Measurements from ENCODE around the gene SPRYD4. TPM values are rescaled to one million over a fixed set of nuclear protein-coding genes. Genes with fewer than 3 reads are reported as not detected.
"Not testable (repeated sequence)": the region's sequence is repeated elsewhere in the genome, so short reads cannot be mapped to it uniquely, and the experiment has no call there.

The SPRYD4 gene
- polyA plus RNA-seq, 2 donors, result 2.2 to 2.9 TPM

GRCh38 chr12:56490360-56490759, 22.0 kb downstream of the SPRYD4 start:
- Histone ChIP-seq H3K36me3 (ENCODE audit: control insufficient read depth in 2 of 2, insufficient read depth in 2 of 2, low read length in 1 of 2) (no peaks in the 10 kb centered on the region), H3K27me3 (ENCODE audit: control insufficient read depth in 1 of 2, insufficient read depth in 2 of 2, low read length in 2 of 2) (no peaks in the 10 kb centered on the region), H3K9me3 (ENCODE audit: control insufficient read depth in 2 of 2, insufficient read depth in 1 of 2, low read depth in 1 of 2, low read length in 1 of 2) (no peaks in the 10 kb centered on the region), H3K27ac (ENCODE audit: low read depth in 2 of 2, low read length in 1 of 2) (no peak overlapping the region), H3K4me1 (ENCODE audit: control insufficient read depth in 2 of 2, insufficient read depth in 2 of 2, low read length in 1 of 2) (peaks cover 0 to 12% of the 10 kb centered on the region in 2 donors), H3K4me3 (ENCODE audit: low read depth in 1 of 2, low read length in 2 of 2) (no peak overlapping the region)

- H3K9me3 ChIP-seq (ENCODE audit: control insufficient read depth in 2 of 2, insufficient read depth in 1 of 2, low read depth in 1 of 2, low read length in 1 of 2); H3K4me1 ChIP-seq (ENCODE audit: control insufficient read depth in 2 of 2, insufficient read depth in 2 of 2, low read length in 1 of 2); H3K27ac ChIP-seq (ENCODE audit: low read depth in 2 of 2, low read length in 1 of 2); H3K4me3 ChIP-seq (ENCODE audit: low read depth in 1 of 2, low read length in 2 of 2); H3K36me3 ChIP-seq (ENCODE audit: control insufficient read depth in 2 of 2, insufficient read depth in 2 of 2, low read length in 1 of 2); H3K27me3 ChIP-seq (ENCODE audit: control insufficient read depth in 1 of 2, insufficient read depth in 2 of 2, low read length in 2 of 2): not testable (repeated sequence)
- WGBS, 2 donors, result 89 to 90% methylated on average over 20 to 31 of the region's 31 CpGs
Measured at GRCh38 chr12:56493409-56494105, 25.2 kb downstream of the SPRYD4 start.

- not testable (repeated sequence) for H3K4me1 ChIP-seq (ENCODE audit: control insufficient read depth in 2 of 2, insufficient read depth in 2 of 2, low read length in 1 of 2); H3K27ac ChIP-seq (ENCODE audit: low read depth in 2 of 2, low read length in 1 of 2); H3K36me3 ChIP-seq (ENCODE audit: control insufficient read depth in 2 of 2, insufficient read depth in 2 of 2, low read length in 1 of 2); H3K4me3 ChIP-seq (ENCODE audit: low read depth in 1 of 2, low read length in 2 of 2); H3K27me3 ChIP-seq (ENCODE audit: control insufficient read depth in 1 of 2, insufficient read depth in 2 of 2, low read length in 2 of 2); H3K9me3 ChIP-seq (ENCODE audit: control insufficient read depth in 2 of 2, insufficient read depth in 1 of 2, low read depth in 1 of 2, low read length in 1 of 2)
- WGBS, 2 donors, result 92 to 93% methylated on average over 9 to 15 of the region's 15 CpGs
Measured at GRCh38 chr12:56494106-56494415, 25.7 kb downstream of the SPRYD4 start.

GRCh38 chr12:56494481-56494880, 26.1 kb downstream of the SPRYD4 start:
- not testable (repeated sequence) for H3K27me3 ChIP-seq (ENCODE audit: control insufficient read depth in 1 of 2, insufficient read depth in 2 of 2, low read length in 2 of 2); H3K36me3 ChIP-seq (ENCODE audit: control insufficient read depth in 2 of 2, insufficient read depth in 2 of 2, low read length in 1 of 2); H3K9me3 ChIP-seq (ENCODE audit: control insufficient read depth in 2 of 2, insufficient read depth in 1 of 2, low read depth in 1 of 2, low read length in 1 of 2); H3K27ac ChIP-seq (ENCODE audit: low read depth in 2 of 2, low read length in 1 of 2); H3K4me1 ChIP-seq (ENCODE audit: control insufficient read depth in 2 of 2, insufficient read depth in 2 of 2, low read length in 1 of 2); H3K4me3 ChIP-seq (ENCODE audit: low read depth in 1 of 2, low read length in 2 of 2)
- WGBS, 2 donors, result 96% methylated on average over 27 of the region's 27 CpGs

GRCh38 chr12:56496704-56497103, 28.3 kb downstream of the SPRYD4 start:
- H3K36me3 ChIP-seq (ENCODE audit: control insufficient read depth in 2 of 2, insufficient read depth in 2 of 2, low read length in 1 of 2); H3K4me1 ChIP-seq (ENCODE audit: control insufficient read depth in 2 of 2, insufficient read depth in 2 of 2, low read length in 1 of 2); H3K27me3 ChIP-seq (ENCODE audit: control insufficient read depth in 1 of 2, insufficient read depth in 2 of 2, low read length in 2 of 2); H3K4me3 ChIP-seq (ENCODE audit: low read depth in 1 of 2, low read length in 2 of 2); H3K27ac ChIP-seq (ENCODE audit: low read depth in 2 of 2, low read length in 1 of 2); H3K9me3 ChIP-seq (ENCODE audit: control insufficient read depth in 2 of 2, insufficient read depth in 1 of 2, low read depth in 1 of 2, low read length in 1 of 2): not testable (repeated sequence)
- WGBS, 2 donors, result 13 to 16% methylated on average over 17 of the region's 17 CpGs

- H3K9me3 ChIP-seq (ENCODE audit: control insufficient read depth in 2 of 2, insufficient read depth in 1 of 2, low read depth in 1 of 2, low read length in 1 of 2); H3K27me3 ChIP-seq (ENCODE audit: control insufficient read depth in 1 of 2, insufficient read depth in 2 of 2, low read length in 2 of 2); H3K27ac ChIP-seq (ENCODE audit: low read depth in 2 of 2, low read length in 1 of 2); H3K36me3 ChIP-seq (ENCODE audit: control insufficient read depth in 2 of 2, insufficient read depth in 2 of 2, low read length in 1 of 2); H3K4me3 ChIP-seq (ENCODE audit: low read depth in 1 of 2, low read length in 2 of 2); H3K4me1 ChIP-seq (ENCODE audit: control insufficient read depth in 2 of 2, insufficient read depth in 2 of 2, low read length in 1 of 2): not testable (repeated sequence)
- WGBS, 2 donors, result 59 to 65% methylated on average over 14 of the region's 14 CpGs
Measured at GRCh38 chr12:56498126-56498902, 29.9 kb downstream of the SPRYD4 start.

GRCh38 chr12:56499452-56499851, 31.1 kb downstream of the SPRYD4 start:
- H3K4me3 ChIP-seq (ENCODE audit: low read depth in 1 of 2, low read length in 2 of 2); H3K9me3 ChIP-seq (ENCODE audit: control insufficient read depth in 2 of 2, insufficient read depth in 1 of 2, low read depth in 1 of 2, low read length in 1 of 2); H3K27ac ChIP-seq (ENCODE audit: low read depth in 2 of 2, low read length in 1 of 2); H3K36me3 ChIP-seq (ENCODE audit: control insufficient read depth in 2 of 2, insufficient read depth in 2 of 2, low read length in 1 of 2); H3K27me3 ChIP-seq (ENCODE audit: control insufficient read depth in 1 of 2, insufficient read depth in 2 of 2, low read length in 2 of 2); H3K4me1 ChIP-seq (ENCODE audit: control insufficient read depth in 2 of 2, insufficient read depth in 2 of 2, low read length in 1 of 2): not testable (repeated sequence)
- 86 to 88% methylated on average over 9 of the region's 9 CpGs for WGBS, 2 donors

GRCh38 chr12:56499879-56500278, 31.5 kb downstream of the SPRYD4 start:
- not testable (repeated sequence) for H3K4me1 ChIP-seq (ENCODE audit: control insufficient read depth in 2 of 2, insufficient read depth in 2 of 2, low read length in 1 of 2)

GRCh38 chr12:56510786-56511185, 42.4 kb downstream of the SPRYD4 start:
- WGBS, 2 donors, result 92% methylated on average over 16 of the region's 16 CpGs
- no peaks in the 10 kb centered on the region for H3K36me3 ChIP-seq (ENCODE audit: control insufficient read depth in 2 of 2, insufficient read depth in 2 of 2, low read length in 1 of 2)
- H3K4me1 ChIP-seq (ENCODE audit: control insufficient read depth in 2 of 2, insufficient read depth in 2 of 2, low read length in 1 of 2), result no peaks in the 10 kb centered on the region
- no peak overlapping the region for H3K27ac ChIP-seq (ENCODE audit: low read depth in 2 of 2, low read length in 1 of 2)
- no peaks in the 10 kb centered on the region for H3K9me3 ChIP-seq (ENCODE audit: control insufficient read depth in 2 of 2, insufficient read depth in 1 of 2, low read depth in 1 of 2, low read length in 1 of 2)
- no peak overlapping the region for H3K4me3 ChIP-seq (ENCODE audit: low read depth in 1 of 2, low read length in 2 of 2)
- H3K27me3 ChIP-seq (ENCODE audit: control insufficient read depth in 1 of 2, insufficient read depth in 2 of 2, low read length in 2 of 2), result no peaks in the 10 kb centered on the region

More at GRCh38 chr12:56499879-56500278, 31.5 kb downstream of the SPRYD4 start:
- not testable (repeated sequence) for H3K4me3 ChIP-seq (ENCODE audit: low read depth in 1 of 2, low read length in 2 of 2); H3K9me3 ChIP-seq (ENCODE audit: control insufficient read depth in 2 of 2, insufficient read depth in 1 of 2, low read depth in 1 of 2, low read length in 1 of 2); H3K36me3 ChIP-seq (ENCODE audit: control insufficient read depth in 2 of 2, insufficient read depth in 2 of 2, low read length in 1 of 2); H3K27ac ChIP-seq (ENCODE audit: low read depth in 2 of 2, low read length in 1 of 2); H3K27me3 ChIP-seq (ENCODE audit: control insufficient read depth in 1 of 2, insufficient read depth in 2 of 2, low read length in 2 of 2)
- 86 to 90% methylated on average over 13 of the region's 13 CpGs for WGBS, 2 donors

- WGBS, 2 donors, result 54 to 58% methylated on average over 4 of the region's 4 CpGs
- H3K36me3 ChIP-seq (ENCODE audit: control insufficient read depth in 2 of 2, insufficient read depth in 2 of 2, low read length in 1 of 2); H3K27me3 ChIP-seq (ENCODE audit: control insufficient read depth in 1 of 2, insufficient read depth in 2 of 2, low read length in 2 of 2); H3K9me3 ChIP-seq (ENCODE audit: control insufficient read depth in 2 of 2, insufficient read depth in 1 of 2, low read depth in 1 of 2, low read length in 1 of 2); H3K4me3 ChIP-seq (ENCODE audit: low read depth in 1 of 2, low read length in 2 of 2); H3K27ac ChIP-seq (ENCODE audit: low read depth in 2 of 2, low read length in 1 of 2); H3K4me1 ChIP-seq (ENCODE audit: control insufficient read depth in 2 of 2, insufficient read depth in 2 of 2, low read length in 1 of 2): not testable (repeated sequence)
Measured at GRCh38 chr12:56514014-56514318, 45.6 kb downstream of the SPRYD4 start.
